Vagina (tissue), 2 donors: ENCODE results near the gene EME1.

Experiments used
- POLR2A ChIP-seq, 2 donors: fragments of 450-650 bp; IDR thresholded peaks; one replicate each; pipeline ENCODE4 v1.6.1; 2017; ENCODE audit warnings: antibody characterized with exemption in 2 of 2, mild to moderate bottlenecking in 2 of 2, moderate library complexity in 2 of 2
- POLR2AphosphoS5 ChIP-seq, 2 donors: sonication (generic); formaldehyde crosslinking; IDR thresholded peaks; one replicate each; pipeline ENCODE4 v1.9.0; 2017; ENCODE audit warnings: antibody characterized with exemption in 2 of 2, mild to moderate bottlenecking in 2 of 2, low read depth in 1 of 2; ENCODE audit not compliant: insufficient read depth in 1 of 2
- TF ChIP-seq, protein P1 (sequence below), 3 experiments: fragments of 450-650 bp in 2 of 3; fragments of 200-600 bp in 1 of 3; sonication (generic) in 1 of 3; IDR thresholded peaks; one replicate each; pipeline ENCODE4 v1.5.1; 2017 to 2019; ENCODE audit warnings: antibody characterized with exemption in 3 of 3, mild to moderate bottlenecking in 2 of 3, moderate library complexity in 2 of 3

DNA sequence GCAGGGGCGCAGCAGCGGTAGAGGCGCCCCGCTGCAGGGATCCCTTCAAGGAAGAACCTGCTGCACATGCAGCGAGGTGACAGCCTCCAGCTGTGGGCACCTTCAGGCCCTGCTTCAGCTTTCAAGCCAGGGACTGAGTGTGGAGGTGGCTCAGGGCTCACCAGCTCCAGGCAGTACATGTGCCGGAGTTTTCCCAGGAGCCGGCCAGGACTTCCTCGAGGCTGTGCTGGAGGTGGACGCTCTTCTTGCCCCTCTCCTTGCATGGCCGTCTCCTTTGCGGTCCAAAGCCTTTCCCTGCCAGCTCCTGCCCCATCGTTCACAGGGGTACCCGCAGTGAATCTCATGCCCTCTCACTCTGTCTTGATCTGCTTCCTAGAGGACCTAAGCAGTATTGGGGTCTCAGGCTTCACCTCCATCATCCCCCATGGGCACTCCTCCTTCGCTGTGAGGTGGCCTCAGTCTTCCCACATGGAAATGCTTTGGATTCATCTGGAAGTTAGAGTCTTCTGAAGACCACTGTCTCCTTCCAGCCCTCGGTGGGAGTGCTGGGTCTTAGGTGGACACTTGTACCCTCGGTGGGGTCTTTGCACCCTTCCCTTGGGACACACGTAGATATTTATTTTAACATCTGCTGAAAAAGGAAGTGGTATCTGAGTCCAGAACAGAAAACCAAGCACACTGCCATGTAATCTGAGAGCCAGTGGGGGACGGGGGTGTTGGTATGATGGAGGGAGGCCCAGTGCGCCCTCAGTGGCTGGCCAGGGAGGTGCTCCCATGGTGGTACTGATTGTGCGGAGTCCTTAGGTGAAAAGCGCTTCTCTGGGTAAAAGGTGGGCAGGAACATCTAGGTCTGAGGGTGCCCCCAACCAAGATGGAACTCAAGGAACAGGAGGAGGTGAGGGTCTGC lies 20.1 kb upstream of the EME1 start:
- TF ChIP-seq, protein P1, sequence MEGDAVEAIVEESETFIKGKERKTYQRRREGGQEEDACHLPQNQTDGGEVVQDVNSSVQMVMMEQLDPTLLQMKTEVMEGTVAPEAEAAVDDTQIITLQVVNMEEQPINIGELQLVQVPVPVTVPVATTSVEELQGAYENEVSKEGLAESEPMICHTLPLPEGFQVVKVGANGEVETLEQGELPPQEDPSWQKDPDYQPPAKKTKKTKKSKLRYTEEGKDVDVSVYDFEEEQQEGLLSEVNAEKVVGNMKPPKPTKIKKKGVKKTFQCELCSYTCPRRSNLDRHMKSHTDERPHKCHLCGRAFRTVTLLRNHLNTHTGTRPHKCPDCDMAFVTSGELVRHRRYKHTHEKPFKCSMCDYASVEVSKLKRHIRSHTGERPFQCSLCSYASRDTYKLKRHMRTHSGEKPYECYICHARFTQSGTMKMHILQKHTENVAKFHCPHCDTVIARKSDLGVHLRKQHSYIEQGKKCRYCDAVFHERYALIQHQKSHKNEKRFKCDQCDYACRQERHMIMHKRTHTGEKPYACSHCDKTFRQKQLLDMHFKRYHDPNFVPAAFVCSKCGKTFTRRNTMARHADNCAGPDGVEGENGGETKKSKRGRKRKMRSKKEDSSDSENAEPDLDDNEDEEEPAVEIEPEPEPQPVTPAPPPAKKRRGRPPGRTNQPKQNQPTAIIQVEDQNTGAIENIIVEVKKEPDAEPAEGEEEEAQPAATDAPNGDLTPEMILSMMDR (IDR thresholded peaks at IDR 0.05): no peak
- TF ChIP-seq POLR2A (IDR thresholded peaks at IDR 0.05): no peak
- no peak for TF ChIP-seq POLR2AphosphoS5 (IDR thresholded peaks at IDR 0.05; ENCODE audit: insufficient read depth in 1 of 2, low read depth in 1 of 2)
